Measurements from ENCODE around the gene CCDC92. TPM values are rescaled to one million over a fixed set of nuclear protein-coding genes. Genes with fewer than 3 reads are reported as not detected.

CCDC92 gene
- total and polyA plus RNA-seq, 8 donors: 3.5 to 32.6 (median 20.9) TPM

- WGBS, 5 donors: 16 to 25% (median 21%) methylated on average over 9 of the region's 9 CpGs
- intact Hi-C loops (cut with DNase I; ENCODE audit: low total_unique reads): no loop called here
- Histone ChIP-seq H3K4me1 (peaks cover 0 to 9% (median 0%) of the 10 kb centered on the region in 4 donors), H3K9me3 (no peaks in the 10 kb centered on the region), H3K4me3 (no peak overlapping the region), H3K36me3 (no peaks in the 10 kb centered on the region), H3K27me3 (peaks cover 0 to 36% (median 1%) of the 10 kb centered on the region in 3 donors), H3K27ac (no peak overlapping the region)
- no peak for TF ChIP-seq POLR2A (IDR thresholded peaks at IDR 0.05)
- peak in 5 of 7 experiments; percentile 68 to 81 (median 73) for TF ChIP-seq CTCF (IDR thresholded peaks at IDR 0.05)
- peak in 1 of 3 donors; percentile 23 for TF ChIP-seq POLR2AphosphoS5 (IDR thresholded peaks at IDR 0.05)
- no peak for TF ChIP-seq EP300 (IDR thresholded peaks at IDR 0.05)
- peak; percentile 64 to 83 for DNase-seq
These were observed 67.2 kb downstream of the CCDC92 start for GRCh38 chr12:123905319-123905925.

GRCh38 chr12:123903301-123904065 is 69.1 kb downstream of the CCDC92 start:
- Histone ChIP-seq H3K9me3 (no peaks in the 10 kb centered on the region), H3K27me3 (peaks cover 0 to 45% (median 8%) of the 10 kb centered on the region in 3 donors), H3K4me1 (peaks cover 0 to 9% (median 0%) of the 10 kb centered on the region in 4 donors), H3K36me3 (no peaks in the 10 kb centered on the region), H3K27ac (no peak overlapping the region), H3K4me3 (no peak overlapping the region)
- 81 to 93% (median 87%) methylated on average over 16 to 22 of the region's 22 CpGs for WGBS, 5 donors
- TF ChIP-seq POLR2A (IDR thresholded peaks at IDR 0.05): no peak
- TF ChIP-seq EP300 (IDR thresholded peaks at IDR 0.05): no peak
- no peak for TF ChIP-seq POLR2AphosphoS5 (IDR thresholded peaks at IDR 0.05)
- no peak for TF ChIP-seq CTCF (IDR thresholded peaks at IDR 0.05)
- intact Hi-C loops (cut with DNase I; ENCODE audit: low total_unique reads): loop anchor here (5.0 kb wide), 1 partner anchor 84 kb away; no protein-coding TSS in a partner anchor
- no peak for DNase-seq

GRCh38 chr12:123902821-123903220 is 69.8 kb downstream of the CCDC92 start:
- intact Hi-C loops (cut with DNase I; ENCODE audit: low total_unique reads): loop anchor here (5.0 kb wide), 1 partner anchor 84 kb away; no protein-coding TSS in a partner anchor
- no peak for DNase-seq
- H3K27ac ChIP-seq: no peak overlapping the region
- no peaks in the 10 kb centered on the region for H3K9me3 ChIP-seq
- TF ChIP-seq EP300 (IDR thresholded peaks at IDR 0.05) (no peak), POLR2A (IDR thresholded peaks at IDR 0.05) (no peak), POLR2AphosphoS5 (IDR thresholded peaks at IDR 0.05) (no peak), CTCF (IDR thresholded peaks at IDR 0.05) (no peak)
- no peaks in the 10 kb centered on the region for H3K36me3 ChIP-seq
- WGBS, 5 donors: 90 to 98% (median 93%) methylated on average over 13 of the region's 13 CpGs
- peaks cover 0 to 9% (median 0%) of the 10 kb centered on the region in 4 donors for H3K4me1 ChIP-seq
- H3K27me3 ChIP-seq: peaks cover 0 to 45% (median 11%) of the 10 kb centered on the region in 3 donors
- H3K4me3 ChIP-seq: no peak overlapping the region

- Histone ChIP-seq H3K27me3 (peaks cover 0 to 45% (median 11%) of the 10 kb centered on the region in 3 donors), H3K27ac (no peak overlapping the region), H3K4me1 (no peaks in the 10 kb centered on the region), H3K36me3 (no peaks in the 10 kb centered on the region), H3K4me3 (no peak overlapping the region), H3K9me3 (no peaks in the 10 kb centered on the region)
- 31 to 40% (median 36%) methylated on average over 7 to 9 of the region's 9 CpGs for WGBS, 5 donors
- intact Hi-C loops (cut with DNase I; ENCODE audit: low total_unique reads): loop anchor here (5.0 kb wide), 1 partner anchor 86 kb away; no protein-coding TSS in a partner anchor
- DNase-seq: peak in 1 of 2 donors; percentile 40
- TF ChIP-seq CTCF (IDR thresholded peaks at IDR 0.05): no peak
- TF ChIP-seq POLR2A (IDR thresholded peaks at IDR 0.05): no peak
- TF ChIP-seq POLR2AphosphoS5 (IDR thresholded peaks at IDR 0.05): no peak
- TF ChIP-seq EP300 (IDR thresholded peaks at IDR 0.05): no peak
These were observed 71.7 kb downstream of the CCDC92 start for GRCh38 chr12:123900871-123901376.
